GM23248 (cell line): ENCODE data around the gene GRM7.

Experiments
- EZH2 ChIP-seq: fragments of 200-600 bp; sonication (generic); IDR thresholded peaks from 2 replicates; pipeline ENCODE4 v1.6.1; 2018; ENCODE audit warnings: antibody characterized with exemption, mild to moderate bottlenecking; ENCODE audit not compliant: insufficient read depth, poor library complexity, severe bottlenecking
- EZH2phosphoT487 ChIP-seq: fragments of 200-600 bp; sonication (generic); IDR thresholded peaks from 2 replicates; pipeline ENCODE4 v1.6.1; 2018; ENCODE audit warnings: antibody characterized with exemption, moderate library complexity, mild to moderate bottlenecking, low read depth; ENCODE audit not compliant: insufficient read depth

DNA sequence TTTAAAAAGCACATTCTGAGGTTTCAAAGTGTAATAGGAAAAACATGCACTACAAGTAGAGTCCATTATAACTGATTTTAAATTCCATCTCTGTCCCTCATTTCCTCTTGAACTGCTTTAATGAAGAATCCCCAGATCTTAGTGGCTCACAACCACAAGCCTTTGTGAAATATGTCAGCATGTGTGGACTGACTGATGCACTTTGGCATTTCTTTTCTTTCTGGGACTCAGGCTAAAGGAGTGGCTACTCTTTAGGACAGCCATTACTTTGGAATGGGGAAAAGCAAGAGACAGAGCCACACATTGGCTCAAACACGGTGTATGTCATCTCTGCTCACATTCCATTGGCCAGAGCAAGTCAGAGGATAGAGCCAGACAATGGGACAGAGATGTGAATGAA is 139.6 kb downstream of the GRM7 start:
- TF ChIP-seq EZH2 (no peak), EZH2phosphoT487 (no peak)
